Putamen (tissue), 1 donor: ENCODE data around the gene NPAS3.

Experiments
- DNase-seq: peaks from one replicate; pipeline ENCODE4 v3.0.0-alpha.2; 2016; ENCODE audit warnings: low spot score

Gene NPAS3

GRCh38 chr14:33556382-33557121 lies 617.9 kb downstream of the NPAS3 start:
- no peak for DNase-seq

DNA sequence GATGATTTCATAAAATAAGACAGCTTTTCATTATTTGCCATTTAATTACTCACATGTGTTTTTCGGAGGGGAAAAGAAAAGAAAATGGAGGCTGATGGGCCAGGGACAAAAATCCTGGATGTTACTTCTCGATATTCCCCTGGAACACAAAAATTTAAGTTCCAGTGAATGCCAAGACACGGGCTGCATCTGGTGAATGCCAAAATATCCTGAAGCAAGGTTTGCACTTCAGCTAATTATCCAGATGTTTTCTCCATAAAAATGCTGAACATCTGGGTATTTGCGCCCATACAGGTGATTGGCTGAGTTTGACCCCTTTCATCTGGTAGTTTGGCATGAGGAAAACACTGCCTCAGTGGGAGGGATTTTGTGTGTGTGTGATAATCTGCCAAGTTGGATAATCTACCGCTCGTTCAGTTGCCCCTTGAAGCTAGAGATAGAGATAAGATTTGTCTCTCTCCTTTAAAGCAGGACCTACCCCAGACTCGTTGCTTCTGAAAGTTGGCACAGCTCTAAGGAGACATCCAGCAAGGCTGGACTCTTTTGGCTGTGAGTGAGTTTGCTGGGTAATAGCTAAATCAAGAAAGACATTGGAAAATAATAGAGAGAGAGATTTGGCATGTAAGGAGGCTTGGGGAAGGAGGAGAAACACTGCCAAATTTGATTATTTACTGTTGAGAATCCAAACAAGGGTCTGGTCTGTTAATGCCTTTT lies 622.2 kb downstream of the NPAS3 start:
- DNase-seq = no peak

DNA sequence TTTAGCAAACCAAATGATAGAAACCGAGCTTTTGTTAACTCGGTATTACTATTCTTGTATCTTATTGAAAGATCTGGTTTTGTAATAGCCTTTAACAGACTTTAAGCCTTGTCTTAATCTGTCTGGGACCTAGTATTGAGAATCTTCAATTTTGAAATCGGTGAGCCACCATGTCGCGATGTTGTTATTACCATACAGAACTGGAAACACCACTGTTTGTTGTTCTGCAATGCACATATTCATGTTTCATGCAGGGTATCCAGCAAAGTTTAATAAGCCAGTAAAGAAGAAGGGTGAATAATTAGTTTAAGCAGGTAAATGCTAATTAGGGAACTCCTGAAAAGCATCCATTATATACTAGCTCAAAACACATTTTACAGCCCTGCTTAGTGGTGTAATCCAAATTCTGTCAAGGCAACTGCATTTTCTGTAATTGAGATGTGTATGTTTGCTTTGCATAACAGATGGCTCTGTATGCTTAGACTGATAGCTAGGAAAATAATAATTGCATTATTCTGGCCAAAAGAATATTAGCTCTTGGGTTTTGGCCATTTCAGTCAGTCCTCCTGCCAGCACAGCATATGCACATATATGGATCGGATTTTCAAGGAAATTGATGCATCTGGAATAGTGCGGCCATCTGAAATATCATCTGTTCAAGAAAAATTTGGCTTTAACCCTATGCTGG lies 623.0 kb downstream of the NPAS3 start:
- DNase-seq = no peak

- DNase-seq = no peak
Measured at GRCh38 chr14:33563191-33563900, 624.7 kb downstream of the NPAS3 start.

- DNase-seq = no peak
Measured at GRCh38 chr14:33563901-33564197, 625.2 kb downstream of the NPAS3 start.

DNA sequence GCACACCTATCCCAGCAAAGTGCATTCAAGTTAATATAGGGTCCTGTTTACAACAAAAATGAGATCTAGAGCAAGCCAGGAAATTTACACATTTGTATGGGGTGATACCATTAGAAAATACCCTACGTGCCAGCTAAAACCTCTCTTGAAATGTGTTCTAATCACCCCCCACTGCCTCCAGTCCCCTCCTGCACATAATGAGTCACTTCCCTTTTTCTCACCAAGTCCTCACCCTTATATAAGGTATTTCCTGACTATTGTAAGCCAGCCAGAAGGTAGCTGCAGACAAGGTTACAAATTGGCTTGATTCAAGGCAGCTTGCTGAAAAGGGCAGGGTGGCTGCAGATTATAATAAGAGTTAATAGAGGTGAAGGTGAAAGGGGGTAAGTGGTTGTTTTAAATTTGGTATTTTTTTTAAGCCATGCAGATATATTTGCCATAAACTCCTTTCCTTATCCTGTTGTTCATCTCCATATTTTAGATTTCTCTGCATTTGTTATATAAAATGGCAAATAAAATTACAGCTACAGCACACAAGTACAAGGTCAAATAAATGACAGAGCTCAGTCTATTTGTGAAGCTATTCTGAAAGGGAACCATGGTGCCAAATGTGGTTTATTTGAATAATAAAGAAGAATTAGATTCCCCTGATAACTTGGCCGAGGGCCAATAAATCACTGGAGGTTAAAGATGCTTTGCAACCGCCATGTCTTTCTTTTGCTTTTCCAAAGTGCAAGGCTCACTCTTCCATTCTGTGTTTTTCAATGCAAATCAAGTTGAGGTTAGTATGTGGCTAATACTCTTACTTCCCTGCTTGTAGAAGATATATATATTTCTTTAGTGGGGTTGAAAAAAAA lies 626.3 kb downstream of the NPAS3 start:
- DNase-seq = no peak

DNA sequence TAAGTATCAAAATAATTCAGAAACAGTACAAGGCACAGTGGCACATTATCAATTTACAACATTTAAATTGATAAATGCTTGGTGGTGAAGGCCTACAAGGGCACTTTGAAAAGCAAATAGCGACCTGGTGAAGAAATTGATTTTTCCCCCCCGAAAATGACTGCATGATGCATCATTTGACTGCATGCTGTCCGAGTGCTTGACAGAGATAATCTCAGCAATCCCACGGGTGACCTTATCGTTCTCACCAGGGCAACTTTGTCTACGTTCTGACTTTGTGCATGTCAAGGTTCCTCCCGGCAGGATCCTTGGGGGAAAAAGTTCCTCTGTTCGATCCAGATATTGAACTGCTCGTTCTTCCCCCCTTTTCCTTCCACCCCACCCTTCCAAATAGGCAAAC lies 627.4 kb downstream of the NPAS3 start:
- DNase-seq = no peak

GRCh38 chr14:33567023-33567728 lies 628.5 kb downstream of the NPAS3 start:
- DNase-seq = no peak

DNA sequence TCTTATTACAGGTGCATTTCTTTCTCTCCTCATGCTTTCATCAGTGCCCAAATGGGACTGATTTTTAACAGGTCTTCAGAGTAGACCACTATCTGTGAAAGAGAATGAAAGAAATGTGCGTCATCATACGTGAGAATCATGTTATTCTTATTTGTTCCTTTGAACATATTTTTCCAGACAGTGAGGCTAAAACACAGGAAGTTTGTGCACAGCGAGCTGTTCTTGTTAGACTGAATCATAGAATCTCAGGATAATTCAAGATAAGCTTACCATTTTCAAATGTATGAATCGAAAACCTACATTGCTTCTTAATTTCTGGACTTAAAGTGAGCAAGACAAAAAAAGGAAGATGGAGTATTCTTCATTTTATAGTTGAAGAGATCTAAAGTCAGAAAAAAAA lies 629.1 kb downstream of the NPAS3 start:
- no peak for DNase-seq

DNA sequence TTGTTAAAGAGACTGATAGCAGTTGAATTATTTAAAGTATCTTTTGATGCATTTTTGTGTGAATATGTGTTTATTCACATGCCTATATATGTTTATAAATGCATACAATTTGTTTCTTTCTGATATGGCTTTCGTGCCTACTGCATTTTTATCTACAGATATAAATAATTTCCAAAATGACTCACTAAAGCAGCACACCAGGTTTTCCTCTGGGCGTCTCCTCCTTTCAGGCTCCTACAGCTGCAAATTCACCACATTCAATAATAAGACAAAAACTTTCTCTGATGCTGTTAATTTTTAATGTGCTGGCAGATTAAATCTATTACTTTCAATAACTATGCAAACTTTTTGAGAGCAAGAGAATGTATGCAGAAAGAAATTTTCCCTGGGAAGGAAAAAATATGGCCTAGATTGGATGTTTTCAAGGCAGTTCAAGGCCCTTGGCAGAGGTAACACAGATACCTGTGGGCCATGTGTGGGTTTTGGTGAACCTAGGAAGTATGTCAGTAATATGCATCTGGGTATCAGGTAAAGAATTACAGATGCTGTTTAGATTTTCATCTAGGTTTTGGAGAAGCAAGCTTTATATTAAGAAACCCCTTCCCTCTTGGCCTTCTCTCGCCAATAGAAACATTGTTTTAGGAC lies 630.4 kb downstream of the NPAS3 start:
- no peak for DNase-seq

DNA sequence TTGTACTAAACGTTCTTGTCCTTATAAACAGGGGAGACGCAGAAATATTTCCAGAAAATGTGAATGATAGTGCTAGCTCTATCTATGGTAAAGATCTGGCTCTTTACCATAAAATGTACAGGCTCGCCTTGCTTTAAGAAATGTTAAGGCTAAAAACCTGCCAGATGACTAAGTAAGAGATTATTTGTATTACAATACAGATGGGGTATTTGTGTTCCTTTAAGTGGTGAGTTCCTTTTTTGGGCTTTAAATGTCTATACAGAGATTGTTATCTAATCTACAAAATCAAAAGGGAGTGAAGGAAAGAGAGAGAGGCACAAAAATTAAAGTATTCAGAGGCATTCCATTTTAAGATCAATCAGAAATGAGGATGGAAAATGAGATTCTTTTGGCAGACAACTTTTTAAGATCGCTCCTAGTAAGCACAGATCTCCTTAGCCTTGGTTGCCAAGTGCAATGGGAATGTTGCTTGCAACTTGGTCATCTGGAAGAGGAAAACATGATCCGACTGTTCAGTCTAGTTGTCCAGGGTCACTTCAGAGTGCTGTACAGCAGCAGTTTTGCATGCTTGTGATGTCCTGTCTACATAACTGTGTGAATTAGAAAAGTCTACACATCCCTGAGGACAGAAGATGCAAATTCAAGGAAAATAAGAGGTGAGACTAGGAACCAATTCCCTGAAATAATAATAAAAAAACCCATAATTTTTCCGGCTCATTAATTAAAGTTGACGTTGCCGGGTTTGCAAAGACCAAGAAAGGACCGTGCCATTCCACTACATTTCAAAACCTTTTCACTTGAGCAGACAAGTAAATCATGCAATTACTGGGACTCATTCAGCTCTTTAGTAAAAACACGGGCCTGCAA lies 631.4 kb downstream of the NPAS3 start:
- DNase-seq = peak; percentile 21

DNA sequence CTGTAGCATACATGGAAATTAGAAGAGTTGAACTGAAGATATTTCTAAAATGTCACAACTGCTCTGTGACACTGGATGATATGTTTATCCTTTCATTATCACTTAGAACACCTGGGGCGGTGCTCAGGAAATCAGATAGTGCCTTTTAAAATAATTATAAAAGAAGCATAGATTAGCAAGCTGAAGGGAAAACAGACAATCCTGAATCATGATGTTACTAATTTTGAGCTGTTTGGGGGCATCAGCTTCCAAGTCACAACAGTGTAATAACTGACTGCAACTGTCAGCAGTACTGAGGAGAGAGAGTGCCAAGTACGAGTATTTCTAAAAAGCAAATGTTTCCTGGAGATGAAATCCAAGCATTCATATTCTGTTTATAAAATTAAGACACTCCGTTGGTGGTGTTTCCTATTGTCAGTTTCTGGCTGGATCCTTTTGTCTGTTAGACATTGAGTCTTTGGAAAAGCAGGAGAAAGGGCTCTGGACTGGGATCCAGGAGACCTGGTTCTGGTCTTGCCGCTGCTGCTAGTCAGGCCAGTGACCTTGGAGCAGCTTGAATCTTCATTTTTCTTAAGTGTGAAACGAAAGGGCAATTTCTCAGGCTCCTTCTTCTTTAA lies 632.1 kb downstream of the NPAS3 start:
- no peak for DNase-seq

GRCh38 chr14:33573301-33573880 lies 634.7 kb downstream of the NPAS3 start:
- no peak for DNase-seq

GRCh38 chr14:33576014-33576413 lies 637.3 kb downstream of the NPAS3 start:
- no peak for DNase-seq

DNA sequence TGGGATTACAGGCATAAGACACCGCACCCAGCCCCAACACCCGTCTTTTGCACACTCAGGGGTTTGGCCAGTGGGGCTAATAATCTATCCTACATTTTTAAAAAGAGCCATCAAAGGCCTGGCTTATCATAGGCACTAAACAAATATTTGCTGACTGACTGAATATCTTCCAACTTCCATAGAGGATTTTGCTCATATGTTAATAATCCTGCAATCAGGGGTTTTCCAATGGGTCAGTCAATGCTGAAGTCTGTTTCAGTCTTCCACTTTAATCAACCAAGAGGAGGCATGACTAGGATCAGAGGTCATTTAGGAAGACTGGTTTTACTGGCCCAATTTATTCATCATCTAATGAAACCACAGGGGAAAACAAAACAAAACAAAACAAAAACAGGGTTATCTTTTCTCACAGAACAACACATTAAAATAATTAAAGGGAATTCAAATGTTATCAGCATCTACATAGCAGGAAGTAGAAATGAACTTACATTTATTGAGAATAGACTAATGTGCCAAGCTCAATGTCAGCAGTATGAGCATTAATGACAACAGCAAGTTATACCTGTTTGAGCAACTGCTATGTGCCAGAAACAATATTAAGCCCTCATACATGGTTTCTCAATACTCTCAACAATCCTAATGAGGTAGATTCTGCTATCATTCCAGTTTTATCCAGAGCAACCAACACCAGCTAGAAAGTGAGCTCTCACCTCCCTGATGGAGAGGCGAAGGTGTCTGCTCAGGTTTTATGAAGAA lies 640.0 kb downstream of the NPAS3 start:
- no peak for DNase-seq

DNA sequence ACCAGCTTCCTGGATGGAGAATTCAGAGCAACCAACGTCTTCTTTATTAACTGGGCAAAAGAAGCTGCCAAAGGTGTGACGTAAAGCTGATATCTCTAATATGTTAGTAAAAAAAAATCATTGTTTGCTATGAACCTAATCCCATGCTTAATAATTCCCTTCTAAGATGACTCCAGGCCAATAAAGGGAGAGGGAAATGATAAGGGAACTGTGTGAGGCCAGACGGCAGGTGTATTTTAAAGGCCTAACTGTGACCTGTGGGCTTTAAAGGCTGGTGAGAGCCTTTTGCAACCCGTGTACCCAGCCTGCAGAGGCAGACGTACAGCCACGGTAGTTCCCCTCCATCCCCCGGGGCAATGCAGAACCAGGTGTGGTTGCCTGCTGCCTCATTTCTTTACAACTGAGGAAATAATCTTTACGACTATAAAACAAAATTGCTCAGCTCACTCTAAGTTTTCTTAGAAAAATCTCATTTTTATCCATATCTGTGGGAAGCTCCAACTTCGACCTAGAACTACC lies 641.6 kb downstream of the NPAS3 start:
- DNase-seq = no peak

DNA sequence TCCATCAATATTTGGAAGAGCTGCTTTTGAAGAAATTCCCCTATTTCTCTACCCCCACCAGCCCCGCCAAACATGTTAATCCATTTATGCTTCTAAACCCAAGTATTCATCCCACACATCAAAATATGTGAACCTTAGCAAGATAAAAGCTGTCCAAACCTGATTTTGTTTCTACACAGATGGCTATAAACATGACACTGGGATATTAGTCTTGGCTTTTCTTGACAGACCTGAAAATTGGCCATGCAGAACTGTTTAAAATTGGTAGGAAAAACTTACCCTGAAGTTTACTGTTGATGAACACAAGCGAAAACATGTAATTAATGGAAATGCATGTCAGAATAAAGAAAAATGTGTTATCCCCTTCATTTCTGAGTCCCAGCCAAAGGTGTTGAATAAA lies 642.2 kb downstream of the NPAS3 start:
- no peak for DNase-seq

- no peak for DNase-seq
Measured at GRCh38 chr14:33584697-33585096, 646.0 kb downstream of the NPAS3 start.
